GM12873 (cell line): Measurements from ENCODE around the gene UGT1A7.
A peak's percentile ranks its signal among the peaks of the same experiment; 100 is the strongest.

Experiments
- CTCF ChIP-seq: IDR thresholded peaks from 2 replicates; pipeline ENCODE4 v1.5.1; 2012; ENCODE audit warnings: low read depth, mild to moderate bottlenecking, moderate library complexity, low read length, control low read depth; ENCODE audit not compliant: insufficient read depth; ENCODE audit errors: missing control alignments

The UGT1A7 gene

GRCh38 chr2:233799716-233800115 lies 118.0 kb downstream of the UGT1A7 start:
- no peak for TF ChIP-seq CTCF

GRCh38 chr2:233800208-233800607 lies 118.5 kb downstream of the UGT1A7 start:
- peak; percentile 9 for TF ChIP-seq CTCF

GRCh38 chr2:233801357-233802131 lies 119.8 kb downstream of the UGT1A7 start:
- TF ChIP-seq CTCF, result no peak

- TF ChIP-seq CTCF, result no peak
Measured at GRCh38 chr2:233802132-233802815, 120.6 kb downstream of the UGT1A7 start.

- TF ChIP-seq CTCF, result no peak
Measured at GRCh38 chr2:233803292-233803911, 121.7 kb downstream of the UGT1A7 start.

GRCh38 chr2:233803994-233804393 lies 122.3 kb downstream of the UGT1A7 start:
- TF ChIP-seq CTCF, result no peak

- no peak for TF ChIP-seq CTCF
Measured at GRCh38 chr2:233807215-233807865, 125.6 kb downstream of the UGT1A7 start.
